HG02981 (cell line): Measurements from ENCODE around the gene TRAPPC13.
"Not testable (repeated sequence)": the region's sequence is repeated elsewhere in the genome, so short reads cannot be mapped to it uniquely, and the experiment has no call there.

Experiments
- ATAC-seq: cut with Tn5 transposase; IDR thresholded peaks from one replicate; pipeline ENCODE4 v1.9.1; 2021; ENCODE audit warnings: mild to moderate bottlenecking, moderate library complexity; ENCODE audit not compliant: unreplicated experiment

TRAPPC13 gene

DNA sequence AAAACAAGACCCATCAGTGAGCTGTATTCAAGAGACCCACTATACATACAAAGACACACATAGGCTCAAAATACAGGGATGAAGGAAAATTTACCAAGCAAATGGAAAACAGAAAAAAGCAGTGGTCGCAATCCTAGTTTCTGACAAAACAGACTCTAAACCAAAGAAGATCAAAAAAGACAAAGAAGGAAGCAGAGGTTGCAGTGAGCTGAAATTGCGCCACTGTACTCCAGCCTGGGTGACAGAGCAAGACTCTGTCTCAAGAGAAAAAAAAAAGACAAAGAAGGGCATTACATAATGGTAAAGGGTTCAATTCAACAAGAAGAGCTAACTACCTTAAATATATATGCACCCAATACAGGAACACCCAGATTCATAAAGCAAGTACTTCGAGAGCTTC lies 51.2 kb downstream of the TRAPPC13 start:
- not testable (repeated sequence) for ATAC-seq

DNA sequence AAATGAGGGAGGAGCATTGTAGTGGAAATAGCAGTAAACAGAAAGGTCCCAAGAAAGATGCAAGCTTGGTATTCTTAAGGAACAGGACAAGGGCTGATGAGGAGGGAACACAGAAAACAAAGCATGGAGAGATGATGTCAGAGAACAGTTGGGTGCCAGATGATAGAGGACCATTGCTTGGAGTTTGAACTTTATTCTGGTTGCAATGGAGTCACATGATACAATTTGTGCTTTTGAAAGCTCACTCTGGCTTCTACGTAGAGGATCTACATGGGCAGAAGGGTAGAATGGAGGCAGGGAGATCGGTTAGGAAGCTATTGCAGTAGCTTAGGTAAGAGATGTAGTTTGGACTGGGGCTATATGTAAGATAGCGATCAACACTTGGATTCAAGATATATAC lies 57.3 kb downstream of the TRAPPC13 start:
- no peak for ATAC-seq

DNA sequence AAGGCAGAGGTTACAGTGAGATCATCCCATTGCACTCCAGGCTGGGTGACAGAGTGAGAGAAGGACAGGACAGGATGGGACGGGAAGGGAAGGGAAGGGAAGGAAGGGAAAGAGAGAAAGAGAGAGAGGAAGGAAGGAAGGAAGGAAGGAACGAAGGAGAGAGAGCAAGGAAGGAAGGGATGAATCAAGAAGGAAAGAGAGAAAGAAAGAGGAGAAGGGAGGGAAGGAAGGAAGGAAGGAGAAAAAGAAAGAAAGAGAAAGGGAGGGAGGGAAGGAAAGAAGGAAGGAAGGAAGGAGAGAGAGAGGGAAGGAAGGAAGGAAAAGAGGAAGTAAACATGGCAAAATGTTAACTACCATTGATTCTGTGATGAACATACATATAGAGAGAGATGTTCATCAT lies 68.3 kb downstream of the TRAPPC13 start:
- no peak for ATAC-seq

DNA sequence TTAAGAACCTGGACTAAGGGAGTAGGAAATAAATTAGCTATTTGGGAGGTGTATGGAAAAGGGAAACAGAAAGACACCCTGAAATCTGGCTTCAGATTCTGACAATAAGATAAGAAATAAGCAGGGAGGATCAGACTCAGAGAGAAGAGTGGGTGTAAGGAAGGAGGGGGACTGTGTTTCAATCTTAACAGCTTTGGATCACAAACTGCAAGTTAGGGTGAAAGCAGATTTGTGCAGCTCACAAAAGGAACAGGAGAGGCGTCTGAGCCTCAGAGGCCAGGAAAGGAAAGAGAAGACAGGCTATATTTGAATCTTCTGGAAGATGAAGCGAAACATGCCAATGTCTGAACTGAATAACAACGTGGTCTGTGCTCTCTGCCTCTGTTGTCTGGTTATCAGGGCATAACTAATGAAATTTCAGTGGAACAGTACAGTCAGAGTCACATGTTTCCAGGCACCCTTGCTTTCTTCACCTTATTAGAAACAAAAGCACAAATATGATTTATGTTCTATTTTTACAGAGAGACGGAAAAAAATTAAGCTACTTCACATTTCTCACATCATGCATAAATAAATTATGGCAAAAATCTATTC lies 70.4 kb downstream of the TRAPPC13 start:
- ATAC-seq: no peak

DNA sequence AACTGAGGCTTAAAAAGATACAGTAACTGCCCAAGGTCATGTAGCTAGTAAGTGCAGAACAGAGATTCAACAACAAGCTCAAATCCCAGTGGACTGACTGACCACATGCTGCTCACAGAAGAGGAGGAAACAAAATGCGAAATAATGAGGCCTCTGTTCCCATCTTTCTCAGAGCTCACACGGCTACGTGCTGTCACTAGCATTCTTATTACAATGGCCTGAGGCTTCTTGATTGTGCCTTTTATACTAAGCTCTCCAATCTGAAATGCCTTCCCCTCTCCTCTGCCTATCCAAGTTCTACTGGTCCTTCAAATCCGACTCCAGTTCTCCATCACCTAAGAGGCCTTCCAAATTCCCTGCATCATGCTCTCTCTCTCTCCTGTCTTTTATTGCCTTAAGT lies 71.1 kb downstream of the TRAPPC13 start:
- ATAC-seq: no peak

DNA sequence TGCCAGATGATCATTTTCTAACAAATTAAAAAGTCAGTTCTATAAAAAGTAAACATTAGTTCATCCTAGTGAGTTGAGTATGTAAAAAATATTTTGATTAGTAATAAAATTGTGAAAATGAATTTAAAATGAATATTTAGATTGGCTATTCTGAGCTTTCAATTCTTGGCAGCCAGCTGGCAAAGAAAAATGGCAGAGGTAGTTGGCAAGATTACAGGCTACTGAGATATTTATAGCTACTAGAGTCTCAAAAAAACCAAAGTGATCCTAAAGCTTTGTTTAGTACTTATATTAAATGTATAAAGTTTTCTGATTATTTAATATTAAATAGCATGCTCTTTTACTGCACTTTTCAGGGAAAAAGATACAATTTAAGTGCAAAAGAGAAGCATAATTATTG lies 72.1 kb downstream of the TRAPPC13 start:
- no peak for ATAC-seq

DNA sequence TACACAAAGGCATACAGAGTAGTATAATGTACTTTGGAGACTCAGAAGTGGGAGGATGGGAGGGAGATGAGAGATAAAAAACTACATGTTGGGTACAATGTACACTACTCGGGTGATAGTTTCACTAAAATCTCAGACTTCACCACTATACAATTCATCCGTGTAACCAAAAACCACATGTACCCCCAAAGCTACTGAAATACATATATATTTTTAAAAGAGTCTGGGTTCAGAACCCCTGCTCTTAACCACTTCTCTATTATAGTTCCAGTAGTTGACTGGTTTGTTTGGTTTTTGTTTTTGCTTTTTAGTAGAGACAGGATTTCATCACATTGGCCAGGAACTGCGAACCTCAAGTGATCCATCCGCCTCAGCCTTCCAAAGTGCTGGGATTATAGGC lies 74.5 kb downstream of the TRAPPC13 start:
- ATAC-seq: no peak

DNA sequence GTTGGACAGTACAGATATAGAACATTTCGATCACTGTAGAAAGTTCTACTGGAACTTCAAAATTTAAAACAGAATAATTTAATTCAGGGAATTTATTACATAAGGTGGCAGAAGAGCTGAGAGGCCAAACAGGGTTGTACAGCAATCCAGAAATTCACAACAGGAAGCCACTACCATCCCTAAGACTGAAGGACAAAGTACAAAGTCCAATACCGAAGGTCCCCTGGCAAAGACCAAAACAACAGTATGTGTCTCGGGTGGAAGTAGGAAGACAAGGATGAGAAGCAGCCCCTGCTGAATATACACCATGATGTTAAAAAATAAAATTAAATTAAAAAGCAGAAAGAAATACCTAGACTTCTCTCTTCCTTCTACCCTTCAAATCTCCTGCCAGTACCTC lies 77.2 kb downstream of the TRAPPC13 start:
- ATAC-seq: no peak

DNA sequence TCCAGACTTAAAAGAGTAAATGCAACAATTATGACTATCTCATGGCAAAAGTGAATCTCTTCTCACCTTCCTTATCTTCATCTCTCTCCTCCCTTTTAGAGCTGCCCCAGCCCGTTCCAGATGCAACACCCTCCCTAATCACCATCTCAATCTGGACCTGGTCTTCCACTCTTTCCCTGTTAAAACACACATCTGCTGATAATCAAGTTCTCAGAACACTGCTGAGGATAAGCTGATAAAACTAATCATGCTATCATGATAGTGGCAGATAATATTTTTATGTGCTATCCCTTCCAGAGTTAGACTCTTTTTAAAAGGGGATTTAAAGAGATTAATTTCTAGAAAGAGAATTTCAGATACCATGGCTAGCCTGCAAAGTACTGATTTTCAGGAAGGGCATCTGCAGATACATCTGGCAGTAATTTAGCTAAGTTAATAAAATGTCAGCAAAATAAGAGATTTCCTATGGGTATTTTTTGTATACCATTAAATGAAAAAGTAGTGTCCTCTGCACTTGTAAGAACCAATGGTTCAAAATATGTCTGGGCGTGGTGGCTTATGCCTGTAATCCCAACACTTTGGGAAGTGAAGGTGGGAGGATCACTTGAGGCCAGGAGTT lies 79.9 kb downstream of the TRAPPC13 start:
- ATAC-seq: no peak

DNA sequence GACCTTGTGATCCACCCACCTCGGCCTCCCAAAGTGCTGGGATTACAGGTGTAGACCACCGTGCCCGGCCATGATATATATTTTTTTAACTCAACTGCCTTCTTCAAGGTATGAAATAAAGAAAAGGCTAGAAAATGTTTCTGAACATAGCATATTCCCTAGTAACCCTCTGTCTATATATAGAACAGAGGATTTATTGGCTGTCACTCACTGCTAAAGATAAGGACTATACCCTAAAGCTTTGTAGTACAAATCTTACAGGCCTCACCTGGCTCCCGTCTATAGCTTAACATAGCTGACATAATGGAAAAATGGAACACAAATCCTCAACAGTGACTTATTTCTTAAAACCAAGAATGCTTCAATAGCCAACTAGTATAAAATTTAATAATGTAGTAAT lies 82.8 kb downstream of the TRAPPC13 start:
- no peak for ATAC-seq

DNA sequence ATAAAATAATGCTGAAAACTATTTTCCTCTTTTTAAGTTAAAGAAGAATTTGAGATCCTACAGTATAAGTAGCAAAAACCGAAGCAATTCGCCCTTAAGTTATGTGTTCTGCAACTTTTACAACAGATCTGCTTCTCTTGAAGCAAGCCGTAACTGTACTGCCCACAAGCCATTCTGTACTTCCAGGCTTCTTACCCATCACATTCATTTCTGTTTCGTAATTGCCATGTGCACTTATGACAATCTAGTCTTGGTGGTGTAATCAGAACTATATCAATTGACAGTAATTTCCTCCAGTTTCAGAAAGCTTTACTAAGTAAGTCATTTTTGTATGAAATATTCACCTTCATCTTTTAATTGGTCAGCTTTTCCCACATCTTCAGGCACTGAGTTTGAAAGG lies 83.3 kb downstream of the TRAPPC13 start:
- ATAC-seq: no peak
